ENCODE results near the gene CACNA1S.

CACNA1S gene

GRCh38 chr1:201139306-201139705 lies 27.1 kb upstream of the CACNA1S start:
- no peak for TF ChIP-seq NFIC (IDR thresholded peaks at IDR 0.05)
- TF ChIP-seq CREB1 (IDR thresholded peaks at IDR 0.05; ENCODE audit: low read depth), result no peak
- TF ChIP-seq FOXM1 (IDR thresholded peaks at IDR 0.05; ENCODE audit: borderline replicate concordance, low read depth), result no peak
- TF ChIP-seq MAX (IDR thresholded peaks at IDR 0.05), result no peak
- TF ChIP-seq USF1 (IDR thresholded peaks at IDR 0.05), result no peak
- TF ChIP-seq TCF12 (IDR thresholded peaks at IDR 0.05; ENCODE audit: low read depth), result no peak
- TF ChIP-seq ZBTB7A (IDR thresholded peaks at IDR 0.05; ENCODE audit: low read depth), result no peak
- no peak for TF ChIP-seq TEAD4 (IDR thresholded peaks at IDR 0.05)
- TF ChIP-seq YY1 (IDR thresholded peaks at IDR 0.05; ENCODE audit: low read depth), result no peak
- TF ChIP-seq CEBPB (IDR thresholded peaks at IDR 0.05), result no peak
- TF ChIP-seq EGR1 (IDR thresholded peaks at IDR 0.05), result no peak
- TF ChIP-seq EP300 (IDR thresholded peaks at IDR 0.05; ENCODE audit: borderline replicate concordance), result no peak
- TF ChIP-seq RAD21 (IDR thresholded peaks at IDR 0.05; ENCODE audit: low read depth), result no peak
- TF ChIP-seq TAF1 (IDR thresholded peaks at IDR 0.05; ENCODE audit: low read depth), result no peak
- TF ChIP-seq REST (IDR thresholded peaks at IDR 0.05; ENCODE audit: low read depth), result no peak

- TF ChIP-seq EP300 (IDR thresholded peaks at IDR 0.05; ENCODE audit: borderline replicate concordance), result no peak
- no peak for TF ChIP-seq REST (IDR thresholded peaks at IDR 0.05; ENCODE audit: low read depth)
- TF ChIP-seq CEBPB (IDR thresholded peaks at IDR 0.05), result no peak
- TF ChIP-seq MAX (IDR thresholded peaks at IDR 0.05), result no peak
- TF ChIP-seq CREB1 (IDR thresholded peaks at IDR 0.05; ENCODE audit: low read depth), result no peak
- TF ChIP-seq NFIC (IDR thresholded peaks at IDR 0.05), result no peak
- no peak for TF ChIP-seq EGR1 (IDR thresholded peaks at IDR 0.05)
- TF ChIP-seq TAF1 (IDR thresholded peaks at IDR 0.05; ENCODE audit: low read depth), result no peak
- TF ChIP-seq TEAD4 (IDR thresholded peaks at IDR 0.05), result no peak
- TF ChIP-seq ZBTB7A (IDR thresholded peaks at IDR 0.05; ENCODE audit: low read depth), result no peak
- no peak for TF ChIP-seq FOXM1 (IDR thresholded peaks at IDR 0.05; ENCODE audit: borderline replicate concordance, low read depth)
- TF ChIP-seq RAD21 (IDR thresholded peaks at IDR 0.05; ENCODE audit: low read depth), result no peak
- no peak for TF ChIP-seq TCF12 (IDR thresholded peaks at IDR 0.05; ENCODE audit: low read depth)
- no peak for TF ChIP-seq USF1 (IDR thresholded peaks at IDR 0.05)
- no peak for TF ChIP-seq YY1 (IDR thresholded peaks at IDR 0.05; ENCODE audit: low read depth)
These were observed 26.1 kb upstream of the CACNA1S start for GRCh38 chr1:201138311-201138840.

- TF ChIP-seq TCF12 (IDR thresholded peaks at IDR 0.05; ENCODE audit: low read depth) (no peak), TEAD4 (IDR thresholded peaks at IDR 0.05) (no peak), CEBPB (IDR thresholded peaks at IDR 0.05) (no peak), YY1 (IDR thresholded peaks at IDR 0.05; ENCODE audit: low read depth) (no peak), NFIC (IDR thresholded peaks at IDR 0.05) (no peak), FOXM1 (IDR thresholded peaks at IDR 0.05; ENCODE audit: borderline replicate concordance, low read depth) (no peak), REST (IDR thresholded peaks at IDR 0.05; ENCODE audit: low read depth) (no peak), TAF1 (IDR thresholded peaks at IDR 0.05; ENCODE audit: low read depth) (no peak), RAD21 (IDR thresholded peaks at IDR 0.05; ENCODE audit: low read depth) (no peak), ZBTB7A (IDR thresholded peaks at IDR 0.05; ENCODE audit: low read depth) (no peak), USF1 (IDR thresholded peaks at IDR 0.05) (no peak), MAX (IDR thresholded peaks at IDR 0.05) (no peak), CREB1 (IDR thresholded peaks at IDR 0.05; ENCODE audit: low read depth) (no peak), EP300 (IDR thresholded peaks at IDR 0.05; ENCODE audit: borderline replicate concordance) (no peak), EGR1 (IDR thresholded peaks at IDR 0.05) (no peak)
These were observed 25.5 kb upstream of the CACNA1S start for GRCh38 chr1:201137579-201138310.
